A673 (cell line): Measurements from ENCODE around the gene ST3GAL4. TPM values are rescaled to one million over a fixed set of nuclear protein-coding genes. Genes with fewer than 3 reads are reported as not detected.
"Not testable (repeated sequence)": the region's sequence is repeated elsewhere in the genome, so short reads cannot be mapped to it uniquely, and the experiment has no call there.

Experiments
- BruUV-seq: library from RNA; stranded (reverse); fragments of 400-500 nt; replicated peaks from 2 replicates; lab custom pipeline; 2021; lab: Mats Ljungman, UMichigan
- CTCF ChIA-PET: fragments of 300-600 bp; sonication (Branson Sonifier 250); formaldehyde crosslinking; loops from one replicate; lab custom pipeline; 2022; ENCODE audit warnings: antibody characterized with exemption; lab: Charles Lee
- POLR2A ChIA-PET: fragments of 300-600 bp; sonication (Branson Sonifier 250); formaldehyde crosslinking; loops from one replicate; lab custom pipeline; 2022; ENCODE audit warnings: antibody characterized with exemption; ENCODE audit not compliant: low non-redundant PET; lab: Charles Lee
- DNase-seq: peaks from one replicate; pipeline ENCODE4 v3.0.0-alpha.2; 2015; ENCODE audit warnings: low spot score
- H3K27ac ChIP-seq: fragments of 200-600 bp; sonication (generic); 2 replicates; pipeline ENCODE4 v1.5.1; 2016; ENCODE audit warnings: mixed run types, low read depth, mild to moderate bottlenecking, mixed read lengths, antibody characterized with exemption, low read length; ENCODE audit not compliant: poor library complexity, severe bottlenecking
- H3K27me3 ChIP-seq: fragments of 200-600 bp; sonication (generic); replicated peaks from 2 replicates; pipeline ENCODE4 v1.6.1; 2017; ENCODE audit warnings: mixed run types, low read depth, mild to moderate bottlenecking, mixed read lengths, antibody characterized with exemption, low read length; ENCODE audit not compliant: insufficient read depth, poor library complexity
- H3K36me3 ChIP-seq: fragments of 200-600 bp; sonication (generic); 2 replicates; pipeline ENCODE4 v1.6.1; 2016; ENCODE audit warnings: mixed run types, mild to moderate bottlenecking, mixed read lengths, antibody characterized with exemption, low read length; ENCODE audit not compliant: insufficient read depth, poor library complexity, severe bottlenecking
- H3K4me1 ChIP-seq: fragments of 200-600 bp; sonication (generic); 2 replicates; pipeline ENCODE4 v1.6.1; 2017; ENCODE audit warnings: mixed run types, mild to moderate bottlenecking, mixed read lengths, antibody characterized with exemption, low read length; ENCODE audit not compliant: insufficient read depth, poor library complexity, severe bottlenecking
- H3K4me3 ChIP-seq: fragments of 200-600 bp; sonication (generic); 2 replicates; pipeline ENCODE4 v1.5.1; 2016; ENCODE audit warnings: low read depth, mixed run types, mild to moderate bottlenecking, mixed read lengths, low read length; ENCODE audit not compliant: poor library complexity, severe bottlenecking
- H3K9me3 ChIP-seq: fragments of 200-600 bp; sonication (generic); 2 replicates; pipeline ENCODE4 v1.6.1; 2016; ENCODE audit warnings: mixed run types, low read depth, mild to moderate bottlenecking, mixed read lengths, antibody characterized with exemption, low read length; ENCODE audit not compliant: poor library complexity, severe bottlenecking
- EZH2 ChIP-seq: fragments of 200-600 bp; sonication (generic); IDR thresholded peaks from 2 replicates; pipeline ENCODE4 v1.6.1; 2017; ENCODE audit warnings: borderline replicate concordance, low read depth, mild to moderate bottlenecking, mixed read lengths, antibody characterized with exemption, low read length; ENCODE audit not compliant: poor library complexity, severe bottlenecking
- intact Hi-C: fragments of 100-400 bp; cut with micrococcal nuclease; formaldehyde crosslinking; loops from one replicate; pipeline ENCODE4 v1.10.0; 2022; ENCODE audit not compliant: unreplicated experiment
- total RNA-seq: library from RNA; stranded (reverse); gene quantifications from 2 replicates; pipeline ENCODE4 v1.2.3, GENCODE V29; 2021
- TF ChIP-seq, protein P1 (sequence below): fragments of 300-800, 200-600 bp; sonication (generic); conservative IDR thresholded peaks from 2 replicates; pipeline ENCODE4 v1.5.1; 2017; ENCODE audit warnings: low read depth, mild to moderate bottlenecking, antibody characterized with exemption, low read length, moderate library complexity, mixed read lengths

Gene ST3GAL4
- total RNA-seq, 1 experiment from 2014 or later, result 29.9 TPM

DNA sequence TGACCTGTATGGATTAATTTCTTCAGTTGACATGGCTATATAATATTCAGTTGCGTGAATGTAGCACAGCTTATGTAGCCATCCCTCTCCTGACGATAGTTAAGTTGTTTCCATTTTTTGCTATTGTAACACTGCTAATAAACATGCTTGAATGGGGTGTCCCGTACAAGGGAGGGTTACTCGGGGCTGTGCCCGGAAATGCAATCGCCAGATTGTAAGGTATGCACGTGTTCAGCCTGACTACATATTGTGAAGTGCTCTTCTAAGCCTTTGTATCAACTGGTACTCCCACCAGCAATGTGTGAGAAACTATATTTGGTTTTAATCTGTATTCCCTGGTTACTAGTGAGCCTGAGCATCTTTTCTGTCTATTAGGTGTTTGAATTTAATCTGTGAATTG is 16.1 kb downstream of the ST3GAL4 start:
- intact Hi-C loops, result no loop called here
- ChIA-PET CTCF (no interaction called here), POLR2A (no interaction called here)

DNA sequence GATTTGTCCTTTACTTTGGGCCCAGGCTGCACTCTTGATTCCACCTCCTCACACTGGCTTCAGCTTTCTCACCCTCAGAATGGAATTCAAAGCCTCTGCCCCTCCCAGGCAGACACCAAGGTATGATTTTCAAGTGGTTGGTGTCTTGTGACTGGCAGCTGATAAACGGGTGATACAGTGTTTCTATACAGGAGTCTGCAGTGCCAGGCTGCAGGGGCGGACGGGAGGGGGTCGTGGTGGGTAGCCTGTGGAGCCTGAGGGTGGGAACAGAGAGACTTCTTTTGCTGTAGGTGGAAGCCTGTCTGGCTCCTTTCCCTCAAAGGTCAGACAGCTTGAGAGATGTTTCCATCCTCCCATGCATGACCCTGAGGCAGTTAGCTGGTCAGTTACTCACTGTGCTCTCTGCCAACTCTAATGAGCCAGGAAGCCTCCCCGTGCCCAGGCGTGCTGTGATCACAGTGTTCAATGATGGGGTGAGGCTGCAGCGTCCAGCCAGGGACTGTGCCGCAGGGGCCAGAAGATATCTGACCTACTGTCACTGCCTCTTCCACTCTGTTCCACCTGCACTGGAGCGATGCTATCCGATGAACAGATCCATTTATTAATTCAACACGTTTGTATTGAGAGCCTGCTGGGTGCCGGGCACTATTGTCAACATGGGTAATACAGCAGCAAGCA is 18.0 kb downstream of the ST3GAL4 start:
- POLR2A ChIA-PET, result not testable (repeated sequence)

More for the DNA sequence above, 16.1 kb downstream of the ST3GAL4 start:
- Histone ChIP-seq H3K27me3 (no peaks in the 10 kb centered on the region), H3K27ac (no peak overlapping the region), H3K4me1 (peaks cover 13% of the 10 kb centered on the region), H3K36me3 (no peaks in the 10 kb centered on the region), H3K9me3 (no peaks in the 10 kb centered on the region), H3K4me3 (no peak overlapping the region)
- BruUV-seq, result no TSS peak
- DNase-seq, result no peak
- TF ChIP-seq, protein P1, sequence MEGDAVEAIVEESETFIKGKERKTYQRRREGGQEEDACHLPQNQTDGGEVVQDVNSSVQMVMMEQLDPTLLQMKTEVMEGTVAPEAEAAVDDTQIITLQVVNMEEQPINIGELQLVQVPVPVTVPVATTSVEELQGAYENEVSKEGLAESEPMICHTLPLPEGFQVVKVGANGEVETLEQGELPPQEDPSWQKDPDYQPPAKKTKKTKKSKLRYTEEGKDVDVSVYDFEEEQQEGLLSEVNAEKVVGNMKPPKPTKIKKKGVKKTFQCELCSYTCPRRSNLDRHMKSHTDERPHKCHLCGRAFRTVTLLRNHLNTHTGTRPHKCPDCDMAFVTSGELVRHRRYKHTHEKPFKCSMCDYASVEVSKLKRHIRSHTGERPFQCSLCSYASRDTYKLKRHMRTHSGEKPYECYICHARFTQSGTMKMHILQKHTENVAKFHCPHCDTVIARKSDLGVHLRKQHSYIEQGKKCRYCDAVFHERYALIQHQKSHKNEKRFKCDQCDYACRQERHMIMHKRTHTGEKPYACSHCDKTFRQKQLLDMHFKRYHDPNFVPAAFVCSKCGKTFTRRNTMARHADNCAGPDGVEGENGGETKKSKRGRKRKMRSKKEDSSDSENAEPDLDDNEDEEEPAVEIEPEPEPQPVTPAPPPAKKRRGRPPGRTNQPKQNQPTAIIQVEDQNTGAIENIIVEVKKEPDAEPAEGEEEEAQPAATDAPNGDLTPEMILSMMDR, result no peak
- no peak for TF ChIP-seq EZH2

DNA sequence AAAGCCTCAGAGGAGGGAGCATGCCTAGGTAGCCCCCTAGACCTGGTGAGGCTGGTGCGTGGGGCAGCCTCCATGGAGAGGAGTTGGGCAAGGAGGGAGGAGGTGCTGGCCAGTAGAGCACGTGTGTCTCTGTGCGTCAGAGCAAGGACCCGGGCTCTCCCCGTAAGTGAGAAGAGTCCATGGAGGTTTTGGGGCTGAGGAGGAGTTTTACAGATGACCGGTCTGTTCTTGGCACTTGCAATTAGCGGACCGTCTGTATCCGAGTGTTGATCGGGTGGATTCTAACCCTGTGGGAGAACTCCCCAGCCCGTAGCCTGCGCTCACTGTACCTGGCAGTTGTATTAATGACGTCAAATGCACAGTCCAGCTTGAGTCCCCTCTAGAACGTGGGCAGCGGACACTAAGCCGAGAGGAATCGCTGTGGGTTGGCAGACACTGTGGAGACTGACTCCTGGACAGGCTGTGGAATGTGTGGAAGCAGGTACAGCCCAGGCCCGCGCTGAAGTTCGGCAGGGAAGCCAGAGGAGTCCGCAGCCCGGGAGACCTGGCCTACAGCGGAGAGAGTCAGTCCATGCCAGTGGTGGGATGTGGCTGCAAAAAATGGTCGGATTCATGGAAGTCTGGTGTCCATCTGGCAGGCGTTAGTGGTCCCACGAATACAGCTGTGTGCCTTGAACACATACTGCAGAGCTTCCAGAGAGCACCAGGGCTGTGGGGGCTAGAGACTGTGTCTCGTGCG is 19.2 kb downstream of the ST3GAL4 start:
- H3K9me3 ChIP-seq, CTCF ChIA-PET, BruUV-seq, H3K4me1 ChIP-seq, H3K27me3 ChIP-seq, POLR2A ChIA-PET, H3K36me3 ChIP-seq, H3K4me3 ChIP-seq, DNase-seq, H3K27ac ChIP-seq, intact Hi-C loops: not testable (repeated sequence)

More for the DNA sequence above, 18.0 kb downstream of the ST3GAL4 start:
- H3K4me3 ChIP-seq, H3K4me1 ChIP-seq, H3K9me3 ChIP-seq, H3K27ac ChIP-seq, H3K36me3 ChIP-seq, BruUV-seq, intact Hi-C loops, H3K27me3 ChIP-seq, CTCF ChIA-PET, DNase-seq: not testable (repeated sequence)

DNA sequence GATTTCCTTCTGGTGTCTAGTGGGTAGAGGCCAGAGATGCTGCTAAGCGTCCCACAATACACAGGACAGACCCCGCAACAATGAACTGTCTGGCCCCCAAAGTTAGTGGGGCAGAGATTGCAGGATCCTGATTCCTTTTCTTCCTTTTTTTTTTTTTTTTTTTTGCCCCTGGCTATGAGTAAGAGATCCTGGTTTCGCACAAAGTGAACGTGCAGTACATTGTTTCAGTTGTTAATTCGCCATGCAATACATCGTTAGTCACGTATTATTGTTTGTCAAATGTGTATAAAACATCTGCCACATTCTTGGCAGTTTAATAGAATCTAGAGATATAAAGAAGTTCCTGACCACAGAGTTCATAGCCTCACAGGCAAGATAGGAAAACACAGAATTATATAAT is 20.2 kb downstream of the ST3GAL4 start:
- Histone ChIP-seq H3K4me1 (peaks cover 5% of the 10 kb centered on the region), H3K36me3 (no peaks in the 10 kb centered on the region), H3K4me3 (no peak overlapping the region), H3K9me3 (no peaks in the 10 kb centered on the region), H3K27me3 (no peaks in the 10 kb centered on the region), H3K27ac (no peak overlapping the region)
- no peak for TF ChIP-seq EZH2
- TF ChIP-seq, protein P1, result no peak
- intact Hi-C loops, result no loop called here
- ChIA-PET CTCF (no interaction called here), POLR2A (no interaction called here)
- peak; percentile 15 for DNase-seq
- no TSS peak for BruUV-seq
